ENCODE data around the gene RBP4.

The RBP4 gene

GRCh38 chr10:93573051-93573909 is 27.8 kb downstream of the RBP4 start:
- Histone ChIP-seq H3K9me3 (no peaks in the 10 kb centered on the region), H3K36me3 (no peaks in the 10 kb centered on the region), H3K27ac (no peak overlapping the region), H3K27me3 (peaks cover 32% of the 10 kb centered on the region), H3K4me1 (ENCODE audit: control insufficient read depth in 1 of 2, insufficient read depth in 1 of 2, low read depth in 1 of 2, low read length in 1 of 2) (peaks cover 4 to 14% of the 10 kb centered on the region in 2 experiments), H3K4me3 (ENCODE audit: low read depth in 1 of 2, low read length in 1 of 2) (no peak overlapping the region)
- TF ChIP-seq CTCF (IDR thresholded peaks at IDR 0.05): no peak

GRCh38 chr10:93572606-93573005 is 28.4 kb downstream of the RBP4 start:
- TF ChIP-seq CTCF (IDR thresholded peaks at IDR 0.05): no peak
- Histone ChIP-seq H3K27me3 (peaks cover 39% of the 10 kb centered on the region), H3K36me3 (no peaks in the 10 kb centered on the region)

GRCh38 chr10:93570383-93570782 is 30.7 kb downstream of the RBP4 start:
- Histone ChIP-seq H3K36me3 (no peaks in the 10 kb centered on the region), H3K4me3 (ENCODE audit: low read depth in 1 of 2, low read length in 1 of 2) (no peak overlapping the region), H3K27me3 (peaks cover 61% of the 10 kb centered on the region), H3K9me3 (no peaks in the 10 kb centered on the region), H3K4me1 (ENCODE audit: control insufficient read depth in 1 of 2, insufficient read depth in 1 of 2, low read depth in 1 of 2, low read length in 1 of 2) (peaks cover 8 to 21% of the 10 kb centered on the region in 2 experiments), H3K27ac (no peak overlapping the region)
- TF ChIP-seq CTCF (IDR thresholded peaks at IDR 0.05): no peak

More at GRCh38 chr10:93572606-93573005, 28.4 kb downstream of the RBP4 start:
- peaks cover 4 to 14% of the 10 kb centered on the region in 2 experiments for H3K4me1 ChIP-seq (ENCODE audit: control insufficient read depth in 1 of 2, insufficient read depth in 1 of 2, low read depth in 1 of 2, low read length in 1 of 2)
- no peak overlapping the region for H3K4me3 ChIP-seq (ENCODE audit: low read depth in 1 of 2, low read length in 1 of 2)
- no peaks in the 10 kb centered on the region for H3K9me3 ChIP-seq
- no peak overlapping the region for H3K27ac ChIP-seq

GRCh38 chr10:93568105-93568390 is 33.0 kb downstream of the RBP4 start:
- H3K27me3 ChIP-seq: peaks cover 66% of the 10 kb centered on the region

GRCh38 chr10:93567277-93568104 is 33.5 kb downstream of the RBP4 start:
- H3K27me3 ChIP-seq: peaks cover 66% of the 10 kb centered on the region

More at GRCh38 chr10:93568105-93568390, 33.0 kb downstream of the RBP4 start:
- Histone ChIP-seq H3K9me3 (no peaks in the 10 kb centered on the region), H3K4me1 (ENCODE audit: control insufficient read depth in 1 of 2, insufficient read depth in 1 of 2, low read depth in 1 of 2, low read length in 1 of 2) (peaks cover 4 to 15% of the 10 kb centered on the region in 2 experiments), H3K4me3 (ENCODE audit: low read depth in 1 of 2, low read length in 1 of 2) (no peak overlapping the region), H3K36me3 (no peaks in the 10 kb centered on the region), H3K27ac (no peak overlapping the region)
- TF ChIP-seq CTCF (IDR thresholded peaks at IDR 0.05): no peak

More at GRCh38 chr10:93567277-93568104, 33.5 kb downstream of the RBP4 start:
- Histone ChIP-seq H3K27ac (no peak overlapping the region), H3K4me1 (ENCODE audit: control insufficient read depth in 1 of 2, insufficient read depth in 1 of 2, low read depth in 1 of 2, low read length in 1 of 2) (peaks cover 4 to 10% of the 10 kb centered on the region in 2 experiments), H3K36me3 (no peaks in the 10 kb centered on the region), H3K9me3 (no peaks in the 10 kb centered on the region), H3K4me3 (ENCODE audit: low read depth in 1 of 2, low read length in 1 of 2) (no peak overlapping the region)
- TF ChIP-seq CTCF (IDR thresholded peaks at IDR 0.05): no peak
